Peyer's patch (tissue), 4 donors: Measurements from ENCODE around the gene CNTNAP2. TPM values are rescaled to one million over a fixed set of nuclear protein-coding genes. Genes with fewer than 3 reads are reported as not detected.

ENCODE experiments used
- DNase-seq, 3 donors: peaks; one replicate each; pipeline ENCODE4 v3.0.0-alpha.2; 2017 to 2019
- H3K27ac ChIP-seq, 4 donors: fragments of 200-600 bp; sonication (generic); one replicate each; pipeline ENCODE4 v1.5.1; 2016 to 2019
- H3K27me3 ChIP-seq, 2 donors: fragments of 200-600 bp; sonication (generic); one replicate each; pipeline ENCODE4 v1.5.1; 2019
- H3K36me3 ChIP-seq, 3 donors: fragments of 200-600 bp; sonication (generic); one replicate each; pipeline ENCODE4 v1.5.1; 2016 to 2019
- H3K4me1 ChIP-seq, 4 donors: fragments of 200-600 bp; sonication (generic); one replicate each; pipeline ENCODE4 v1.5.1; 2016 to 2019
- H3K4me3 ChIP-seq, 4 donors: fragments of 200-600 bp; sonication (generic); 1 replicate in 3 of 4; 2 replicates in 1 of 4; pipeline ENCODE4 v1.5.1; 2016 to 2019; ENCODE audit warnings: mild to moderate bottlenecking in 1 of 4
- H3K9me3 ChIP-seq, 4 donors: fragments of 200-600 bp; sonication (generic); one replicate each; pipeline ENCODE4 v1.5.1; 2016 to 2019; ENCODE audit warnings: mild to moderate bottlenecking in 1 of 4
- POLR2A ChIP-seq, 2 donors: fragments of 450-650 bp; IDR thresholded peaks; one replicate each; pipeline ENCODE4 v1.5.1; 2017; ENCODE audit warnings: antibody characterized with exemption in 2 of 2, mild to moderate bottlenecking in 2 of 2, moderate library complexity in 2 of 2
- total RNA-seq, 4 donors: library from RNA; depleted of rRNA; stranded (reverse); fragments of >200 nt; gene quantifications; one replicate each; pipeline ENCODE4 v1.1.0, GENCODE V29; 2016
- TF ChIP-seq, protein P1 (sequence below), 6 experiments: fragments of 450-650 bp in 4 of 6; fragments of 200-600 bp in 2 of 6; sonication (generic) in 1 of 6; IDR thresholded peaks; one replicate each; pipeline ENCODE4 v1.5.1; 2017 to 2019; ENCODE audit warnings: antibody characterized with exemption in 6 of 6, mild to moderate bottlenecking in 3 of 6, moderate library complexity in 1 of 6

Gene CNTNAP2
- total RNA-seq, 4 donors from 2014 or later: 1.5 to 4.9 (median 3.6) TPM

DNA sequence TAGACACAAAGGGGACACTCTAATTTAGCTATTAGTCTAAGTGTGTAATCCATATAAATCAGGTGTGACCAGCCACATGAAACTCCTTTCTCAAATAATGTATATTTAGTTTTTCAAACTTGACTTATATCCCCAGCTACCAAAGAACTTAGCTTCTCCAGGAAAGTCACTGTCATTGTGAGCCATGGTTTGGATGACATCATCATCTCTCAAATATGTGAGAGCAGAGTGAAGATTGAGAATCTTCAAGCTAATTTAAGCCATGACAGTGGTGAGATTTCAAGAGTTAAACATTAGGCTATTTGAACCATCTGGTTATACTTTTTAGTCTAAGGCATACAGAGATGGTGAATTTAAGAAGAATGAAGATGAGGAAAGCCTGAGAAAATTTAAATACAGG lies 1165.6 kb downstream of the CNTNAP2 start:
- Histone ChIP-seq H3K27ac (no peak overlapping the region), H3K36me3 (no peaks in the 10 kb centered on the region), H3K4me3 (no peak overlapping the region), H3K4me1 (no peaks in the 10 kb centered on the region), H3K27me3 (no peaks in the 10 kb centered on the region), H3K9me3 (no peaks in the 10 kb centered on the region)
- DNase-seq: no peak
- TF ChIP-seq, protein P1, sequence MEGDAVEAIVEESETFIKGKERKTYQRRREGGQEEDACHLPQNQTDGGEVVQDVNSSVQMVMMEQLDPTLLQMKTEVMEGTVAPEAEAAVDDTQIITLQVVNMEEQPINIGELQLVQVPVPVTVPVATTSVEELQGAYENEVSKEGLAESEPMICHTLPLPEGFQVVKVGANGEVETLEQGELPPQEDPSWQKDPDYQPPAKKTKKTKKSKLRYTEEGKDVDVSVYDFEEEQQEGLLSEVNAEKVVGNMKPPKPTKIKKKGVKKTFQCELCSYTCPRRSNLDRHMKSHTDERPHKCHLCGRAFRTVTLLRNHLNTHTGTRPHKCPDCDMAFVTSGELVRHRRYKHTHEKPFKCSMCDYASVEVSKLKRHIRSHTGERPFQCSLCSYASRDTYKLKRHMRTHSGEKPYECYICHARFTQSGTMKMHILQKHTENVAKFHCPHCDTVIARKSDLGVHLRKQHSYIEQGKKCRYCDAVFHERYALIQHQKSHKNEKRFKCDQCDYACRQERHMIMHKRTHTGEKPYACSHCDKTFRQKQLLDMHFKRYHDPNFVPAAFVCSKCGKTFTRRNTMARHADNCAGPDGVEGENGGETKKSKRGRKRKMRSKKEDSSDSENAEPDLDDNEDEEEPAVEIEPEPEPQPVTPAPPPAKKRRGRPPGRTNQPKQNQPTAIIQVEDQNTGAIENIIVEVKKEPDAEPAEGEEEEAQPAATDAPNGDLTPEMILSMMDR (IDR thresholded peaks at IDR 0.05): no peak
- TF ChIP-seq POLR2A (IDR thresholded peaks at IDR 0.05): no peak

DNA sequence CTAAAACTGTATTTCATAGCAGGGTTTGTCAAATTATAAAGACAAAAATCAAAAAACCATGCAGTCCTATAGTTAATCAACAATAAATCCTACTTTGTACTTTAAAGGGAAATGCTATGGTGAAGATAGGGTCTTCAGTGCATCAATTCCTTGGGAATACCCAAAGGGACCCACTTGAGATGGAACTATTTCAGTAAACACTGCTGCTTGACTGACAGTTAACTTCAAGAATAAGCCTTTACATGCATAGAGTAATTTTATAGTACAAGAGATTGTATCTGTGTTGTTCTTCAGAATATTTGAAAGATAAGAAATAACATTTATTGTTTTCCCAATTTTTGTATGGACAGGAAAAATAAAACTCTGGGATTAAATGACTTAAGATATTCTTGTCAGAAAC lies 1179.6 kb downstream of the CNTNAP2 start:
- no peak overlapping the region for H3K4me3 ChIP-seq
- H3K27ac ChIP-seq: no peak overlapping the region
- no peaks in the 10 kb centered on the region for H3K9me3 ChIP-seq
- H3K36me3 ChIP-seq: no peaks in the 10 kb centered on the region
- TF ChIP-seq, protein P1 (IDR thresholded peaks at IDR 0.05): no peak
- TF ChIP-seq POLR2A (IDR thresholded peaks at IDR 0.05): no peak
- DNase-seq: no peak
- no peaks in the 10 kb centered on the region for H3K27me3 ChIP-seq
- no peaks in the 10 kb centered on the region for H3K4me1 ChIP-seq

DNA sequence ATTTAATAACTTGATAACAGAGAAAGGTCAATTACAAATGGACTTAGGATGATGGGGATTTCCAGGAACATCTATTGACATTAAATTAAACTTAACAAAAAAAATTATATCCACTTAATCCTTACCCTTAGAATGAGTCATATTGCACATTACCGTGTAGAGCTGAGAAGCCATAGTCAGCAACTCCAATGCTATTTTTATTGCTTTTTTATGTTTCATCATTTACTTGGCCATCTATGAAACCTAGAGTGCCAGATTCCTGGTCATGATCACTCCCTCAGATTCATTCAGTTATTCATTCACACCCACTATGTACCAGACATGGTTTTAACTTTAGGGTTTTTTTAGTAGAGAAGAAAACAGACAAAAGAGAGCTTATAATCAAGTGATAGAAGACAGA lies 1180.4 kb downstream of the CNTNAP2 start:
- TF ChIP-seq, protein P1 (IDR thresholded peaks at IDR 0.05): no peak
- TF ChIP-seq POLR2A (IDR thresholded peaks at IDR 0.05): no peak
- H3K9me3 ChIP-seq: no peaks in the 10 kb centered on the region
- no peaks in the 10 kb centered on the region for H3K36me3 ChIP-seq
- no peak overlapping the region for H3K27ac ChIP-seq
- DNase-seq: no peak
- H3K4me3 ChIP-seq: no peak overlapping the region
- H3K27me3 ChIP-seq: no peaks in the 10 kb centered on the region
- no peaks in the 10 kb centered on the region for H3K4me1 ChIP-seq

DNA sequence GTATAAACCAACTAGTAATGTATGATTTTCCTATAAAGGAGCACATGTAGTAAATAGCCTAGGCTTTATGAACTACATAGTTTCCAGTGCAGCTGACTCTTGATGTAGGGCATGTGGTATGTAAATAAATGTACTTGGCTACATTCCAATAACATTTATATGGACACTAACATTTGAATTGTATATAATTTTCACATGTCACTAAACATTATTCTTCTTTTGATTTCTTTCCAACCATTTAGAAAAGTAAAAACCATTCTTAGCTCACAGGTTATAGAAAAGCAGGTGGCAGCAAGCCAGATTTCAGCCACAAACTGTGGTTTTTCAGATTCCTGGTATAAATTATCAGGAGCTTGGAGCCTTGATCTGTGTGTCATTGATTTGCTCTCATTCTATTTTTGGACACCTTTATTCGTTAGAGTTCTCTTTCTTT lies 1182.0 kb downstream of the CNTNAP2 start:
- no peaks in the 10 kb centered on the region for H3K27me3 ChIP-seq
- H3K4me1 ChIP-seq: no peaks in the 10 kb centered on the region
- no peaks in the 10 kb centered on the region for H3K9me3 ChIP-seq
- no peak overlapping the region for H3K27ac ChIP-seq
- no peaks in the 10 kb centered on the region for H3K36me3 ChIP-seq
- TF ChIP-seq, protein P1 (IDR thresholded peaks at IDR 0.05): no peak
- TF ChIP-seq POLR2A (IDR thresholded peaks at IDR 0.05): no peak
- no peak for DNase-seq
- no peak overlapping the region for H3K4me3 ChIP-seq

DNA sequence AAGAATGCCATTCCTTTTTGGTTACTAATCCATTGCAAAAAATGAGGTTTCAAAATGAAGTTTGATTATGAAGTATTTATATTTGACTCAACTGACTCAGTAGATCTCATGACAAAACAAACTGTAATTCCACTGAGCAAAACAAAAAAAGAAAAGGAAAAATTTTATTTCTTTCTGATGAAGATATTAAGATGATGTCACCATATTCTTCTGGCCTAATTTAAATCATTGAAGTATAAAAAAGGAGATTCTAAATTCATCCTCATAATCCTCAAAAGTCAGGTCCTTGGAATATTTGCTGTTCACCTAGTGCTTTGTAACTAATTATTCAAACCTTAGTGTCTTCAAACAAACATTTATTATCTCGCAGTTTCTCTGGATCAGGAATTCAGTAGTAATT lies 1183.7 kb downstream of the CNTNAP2 start:
- Histone ChIP-seq H3K27ac (no peak overlapping the region), H3K36me3 (no peaks in the 10 kb centered on the region), H3K4me1 (no peaks in the 10 kb centered on the region), H3K4me3 (no peak overlapping the region), H3K27me3 (no peaks in the 10 kb centered on the region), H3K9me3 (peaks cover 0 to 3% (median 0%) of the 10 kb centered on the region in 4 donors)
- DNase-seq: no peak
- no peak for TF ChIP-seq POLR2A (IDR thresholded peaks at IDR 0.05)
- TF ChIP-seq, protein P1 (IDR thresholded peaks at IDR 0.05): no peak

DNA sequence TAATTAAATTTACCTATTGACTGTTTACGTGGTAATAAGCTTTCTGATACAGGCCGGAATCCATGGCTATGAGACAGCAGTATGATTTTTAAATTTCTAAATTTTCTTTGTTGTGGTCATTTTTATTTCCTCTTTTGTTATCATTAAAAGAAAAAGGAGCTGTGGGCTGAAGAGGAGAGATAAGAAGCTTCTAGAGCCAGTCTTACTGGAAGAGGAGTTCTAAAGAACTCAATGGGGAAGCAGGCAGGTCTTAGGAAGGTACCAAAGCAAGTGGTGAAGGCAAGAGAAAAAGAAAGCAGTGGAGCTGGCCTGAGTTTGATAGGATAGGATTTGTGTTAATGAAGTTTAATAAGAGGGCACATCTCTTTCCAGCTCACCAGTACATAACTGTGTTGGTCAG lies 1187.8 kb downstream of the CNTNAP2 start:
- no peak for DNase-seq
- Histone ChIP-seq H3K27me3 (no peaks in the 10 kb centered on the region), H3K36me3 (no peaks in the 10 kb centered on the region), H3K4me3 (no peak overlapping the region), H3K9me3 (peaks cover 0 to 3% (median 0%) of the 10 kb centered on the region in 4 donors), H3K4me1 (no peaks in the 10 kb centered on the region), H3K27ac (no peak overlapping the region)
- TF ChIP-seq, protein P1 (IDR thresholded peaks at IDR 0.05): no peak
- no peak for TF ChIP-seq POLR2A (IDR thresholded peaks at IDR 0.05)
